NAMALWA (cell line): Measurements from ENCODE around the gene SPEF1.
"Not testable (repeated sequence)": the region's sequence is repeated elsewhere in the genome, so short reads cannot be mapped to it uniquely, and the experiment has no call there.

ENCODE experiments used
- DNase-seq: peaks from one replicate; pipeline ENCODE4 v3.0.0-alpha.2; 2015; ENCODE audit warnings: low spot score

Gene SPEF1, protein sequence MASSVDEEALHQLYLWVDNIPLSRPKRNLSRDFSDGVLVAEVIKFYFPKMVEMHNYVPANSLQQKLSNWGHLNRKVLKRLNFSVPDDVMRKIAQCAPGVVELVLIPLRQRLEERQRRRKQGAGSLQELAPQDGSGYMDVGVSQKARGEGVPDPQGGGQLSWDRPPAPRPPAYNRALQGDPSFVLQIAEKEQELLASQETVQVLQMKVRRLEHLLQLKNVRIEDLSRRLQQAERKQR

DNA sequence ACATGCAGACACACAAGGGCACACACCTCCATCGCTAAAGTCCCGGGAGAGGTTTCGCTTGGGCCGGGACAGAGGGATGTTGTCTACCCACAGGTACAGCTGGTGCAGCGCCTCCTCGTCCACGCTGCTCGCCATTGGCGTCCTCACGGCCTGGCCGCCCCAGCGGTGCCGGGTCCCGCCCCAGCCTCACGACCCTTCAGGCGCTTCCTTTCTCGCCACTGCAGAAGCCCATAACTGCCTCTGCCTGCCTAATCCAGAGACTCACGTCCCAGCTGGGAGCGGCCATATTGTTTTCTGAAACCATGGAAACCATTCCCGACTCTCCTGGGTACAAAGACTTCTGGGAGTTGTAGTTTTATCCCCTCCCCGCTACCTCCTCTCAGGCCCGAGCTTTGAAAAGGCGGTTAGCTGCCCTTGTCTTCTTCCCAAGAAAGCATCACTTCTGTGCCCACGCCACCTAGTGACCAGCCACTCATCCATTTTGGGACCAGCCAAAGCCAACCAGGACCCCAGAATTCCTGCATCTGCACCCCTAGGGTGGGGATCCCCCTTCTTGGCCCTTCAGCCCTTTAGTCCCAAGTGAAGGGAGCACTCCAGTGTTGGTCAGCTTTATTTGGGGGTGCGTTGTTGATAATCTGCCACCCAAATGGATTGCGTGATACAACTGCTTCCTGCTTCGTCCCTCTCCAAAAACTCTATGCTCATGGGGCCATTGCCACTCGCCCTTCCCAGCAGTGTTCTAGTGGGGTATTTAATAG lies at the start of gene SPEF1:
Gene SPEF1 (minus strand): TSS at position 296 of the 758 bp plus-strand sequence. CDS start 161 bp downstream, at position 135.
- peak; percentile 73 for DNase-seq

DNA sequence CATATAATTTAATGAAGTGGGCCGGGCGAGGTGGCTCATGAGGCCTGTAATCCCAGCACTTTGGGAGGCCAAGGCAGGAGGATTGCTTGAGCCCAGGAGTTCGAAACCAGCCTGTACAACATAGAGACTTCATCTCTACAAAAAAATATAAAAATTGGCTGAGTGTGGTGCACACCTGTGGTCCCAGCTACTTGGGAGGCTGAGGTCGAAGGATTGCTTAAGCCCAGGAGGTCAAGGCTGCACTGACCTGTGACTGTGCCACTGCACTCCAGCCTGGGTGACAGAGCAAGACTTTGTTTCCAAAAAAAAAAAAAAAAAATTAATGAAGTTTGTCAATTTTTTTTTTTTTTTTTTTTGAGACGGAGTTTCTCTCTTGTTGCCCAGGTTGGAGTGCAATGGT lies 48.6 kb upstream of the SPEF1 start:
- not testable (repeated sequence) for DNase-seq

DNA sequence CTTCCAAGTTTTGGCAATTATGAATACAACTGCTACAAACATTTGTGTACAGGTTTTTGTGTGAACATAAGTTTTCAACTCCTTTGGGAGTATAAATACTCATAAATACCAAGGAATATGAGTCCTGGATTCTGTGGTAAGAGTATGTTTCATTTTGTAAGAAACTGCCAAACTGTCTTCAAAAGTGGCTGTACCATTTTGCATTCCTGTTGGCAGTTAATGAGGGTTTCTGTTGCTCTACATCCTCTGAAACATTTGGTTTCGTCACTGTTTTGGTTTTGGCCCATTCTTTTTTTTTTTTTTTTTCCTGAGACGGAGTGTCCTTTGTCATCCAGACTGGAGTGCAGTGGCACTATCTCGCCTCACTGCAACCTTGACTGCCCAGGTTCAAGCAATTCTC lies 47.5 kb upstream of the SPEF1 start:
- DNase-seq = no peak

DNA sequence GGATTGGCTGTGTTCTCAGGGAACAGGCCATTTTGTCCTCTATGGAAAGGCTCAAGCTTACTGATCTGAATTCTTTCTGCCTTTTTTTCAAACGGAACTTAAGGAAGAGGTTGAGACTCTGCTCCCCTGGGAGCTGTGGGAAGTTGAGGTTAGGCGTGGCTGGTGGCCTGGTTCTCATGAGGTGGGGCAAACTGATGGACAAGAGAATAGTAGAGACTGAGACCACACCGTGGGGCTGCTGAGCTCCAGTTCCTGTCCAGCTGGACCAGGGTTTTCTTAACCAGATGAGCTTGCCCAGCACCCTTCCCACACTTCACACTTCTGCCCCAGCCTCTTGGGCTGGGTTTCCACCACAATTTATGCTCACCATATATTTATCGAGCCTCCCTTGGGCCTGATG lies 45.2 kb upstream of the SPEF1 start:
- peak; percentile 1 for DNase-seq

DNA sequence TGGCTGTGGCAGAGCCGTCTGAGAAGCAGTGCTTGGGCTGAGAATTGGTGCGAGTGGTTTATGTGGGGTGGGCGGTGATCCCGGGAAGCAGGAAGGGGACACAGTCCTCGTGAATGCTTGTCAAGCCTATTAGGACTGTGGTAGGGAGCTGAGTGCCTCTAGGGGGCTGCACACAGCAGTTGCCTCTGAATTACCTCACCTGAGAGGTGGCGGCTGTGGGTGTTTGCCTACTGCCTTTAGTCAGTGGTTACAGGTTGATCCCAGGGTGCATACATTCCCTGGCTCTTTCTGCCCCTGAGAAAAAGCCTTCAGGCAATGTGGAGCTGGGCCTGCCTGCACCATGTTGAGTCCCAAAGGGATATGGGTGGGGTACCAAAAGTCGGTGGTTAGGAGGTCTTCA lies 44.3 kb upstream of the SPEF1 start:
- no peak for DNase-seq

DNA sequence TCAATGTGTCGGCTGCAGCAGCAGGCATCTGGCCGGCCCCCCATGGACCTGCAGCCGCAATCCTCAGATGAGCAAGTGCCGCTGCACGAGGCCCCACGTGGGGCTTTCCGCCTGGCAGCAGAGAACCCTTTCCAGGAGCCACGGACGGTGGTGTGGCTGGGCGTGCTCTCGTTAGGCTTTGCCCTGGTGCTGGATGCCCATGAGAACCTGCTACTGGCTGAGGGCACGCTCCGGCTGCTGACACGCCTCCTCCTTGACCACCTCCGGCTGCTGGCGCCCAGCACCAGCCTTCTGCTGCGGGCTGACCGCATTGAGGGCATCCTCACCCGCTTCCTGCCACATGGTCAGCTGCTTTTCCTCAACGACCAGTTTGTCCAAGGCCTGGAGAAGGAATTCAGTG lies 42.6 kb upstream of the SPEF1 start:
- no peak for DNase-seq

DNA sequence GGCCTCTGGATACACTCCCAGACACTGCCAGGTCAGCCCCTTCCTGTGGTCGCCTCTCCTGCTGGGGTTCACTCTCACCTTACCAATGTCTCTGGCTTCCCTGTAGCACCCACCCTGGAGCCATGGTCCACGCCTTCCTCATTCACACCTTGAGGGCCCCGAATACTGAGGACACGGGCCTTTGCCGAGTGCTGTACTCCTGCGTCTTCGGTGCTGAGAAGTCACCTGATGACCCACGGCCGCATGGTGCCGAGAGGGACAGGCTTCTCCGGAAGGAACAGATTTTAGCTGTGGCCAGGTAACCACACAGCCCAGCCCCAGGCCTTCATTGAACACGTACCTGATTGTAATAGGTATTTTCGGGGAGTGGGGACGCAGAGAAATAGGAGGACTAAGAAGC lies 40.7 kb upstream of the SPEF1 start:
- DNase-seq = no peak

DNA sequence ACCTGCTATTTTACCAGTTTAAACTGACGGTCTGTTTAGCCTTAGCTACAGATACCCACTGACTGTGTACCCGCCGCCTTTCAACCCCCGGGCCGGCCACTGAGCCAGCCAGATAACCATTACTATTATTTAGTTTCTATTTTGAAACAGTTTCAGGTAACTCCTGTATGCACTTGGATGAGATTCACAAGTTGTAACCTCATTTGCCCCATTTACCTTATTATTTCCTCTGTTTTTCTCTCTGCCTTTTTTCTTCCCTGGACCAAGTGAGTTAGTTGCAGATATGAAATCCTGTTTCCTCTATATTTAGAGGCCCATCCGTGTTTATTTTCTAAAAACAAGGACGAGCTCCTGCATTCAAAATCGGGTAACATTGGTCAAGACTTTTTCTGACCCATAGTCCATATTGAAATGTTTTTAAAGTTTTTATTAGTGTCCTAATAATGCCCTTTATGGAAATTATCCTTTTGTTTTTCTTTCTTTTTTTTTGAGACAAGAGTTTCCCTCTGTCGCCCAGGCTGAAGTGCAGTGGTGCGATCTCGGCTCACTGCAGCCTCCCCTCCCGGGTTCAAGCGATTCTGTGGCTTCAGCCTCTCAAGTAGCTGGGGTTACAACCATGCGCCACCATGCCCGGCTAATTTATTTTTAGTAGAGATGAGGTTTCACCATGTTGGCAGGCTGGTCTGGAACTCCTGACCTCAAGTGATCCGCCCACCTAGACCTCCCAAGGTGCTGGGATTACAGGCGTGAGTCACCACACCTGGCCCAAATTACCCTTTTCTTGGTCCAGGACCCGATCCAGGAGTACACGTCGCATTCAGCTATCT lies 39.9 kb upstream of the SPEF1 start:
- no peak for DNase-seq

DNA sequence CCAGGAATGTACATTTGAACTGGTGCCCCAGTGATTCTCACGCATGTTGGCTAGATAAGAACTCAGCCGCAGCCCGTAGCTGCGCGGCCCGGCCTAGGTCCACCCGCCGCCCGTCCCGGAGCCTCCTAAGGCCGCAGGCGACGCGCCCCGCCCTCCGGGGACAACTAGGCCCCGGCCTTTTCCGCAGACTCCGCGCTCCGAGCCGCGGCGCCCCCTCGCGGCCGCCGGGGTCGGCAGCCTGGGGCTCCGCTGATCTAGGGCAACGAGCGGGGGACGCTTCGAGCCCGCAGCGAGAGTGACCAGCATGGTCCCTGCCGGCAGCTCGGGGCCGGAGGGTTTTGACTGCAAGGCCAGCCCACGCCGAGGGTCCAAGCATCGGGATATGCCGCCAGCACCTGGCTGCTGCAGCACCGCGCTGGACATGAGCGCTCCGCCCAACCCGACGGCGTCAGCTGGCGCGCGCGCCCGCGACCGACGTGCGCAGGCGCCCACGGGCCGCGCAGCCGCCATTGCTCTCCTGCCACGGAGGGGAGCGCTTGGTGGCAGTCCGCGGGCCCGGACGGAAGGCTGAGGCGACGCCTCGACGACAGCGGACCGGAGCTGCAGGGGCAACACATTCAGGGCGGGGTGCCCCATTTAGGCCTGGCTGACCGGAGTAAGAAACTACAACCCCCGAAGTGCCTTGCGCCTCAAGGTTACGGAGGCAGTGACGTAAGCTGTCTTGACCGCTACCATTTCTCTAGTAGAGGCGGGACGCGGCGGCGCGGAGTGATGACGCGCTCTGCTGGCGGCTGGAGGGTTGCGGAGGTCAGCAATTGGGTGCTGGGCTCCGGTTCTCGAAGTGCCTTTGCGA lies 39.0 kb upstream of the SPEF1 start, which contains the start of gene AP5S1:
Gene AP5S1 (plus strand): TSS at position 500 of the 853 bp plus-strand sequence. CDS start 1,571 bp downstream, outside the sequence.
- peak; percentile 96 for DNase-seq

DNA sequence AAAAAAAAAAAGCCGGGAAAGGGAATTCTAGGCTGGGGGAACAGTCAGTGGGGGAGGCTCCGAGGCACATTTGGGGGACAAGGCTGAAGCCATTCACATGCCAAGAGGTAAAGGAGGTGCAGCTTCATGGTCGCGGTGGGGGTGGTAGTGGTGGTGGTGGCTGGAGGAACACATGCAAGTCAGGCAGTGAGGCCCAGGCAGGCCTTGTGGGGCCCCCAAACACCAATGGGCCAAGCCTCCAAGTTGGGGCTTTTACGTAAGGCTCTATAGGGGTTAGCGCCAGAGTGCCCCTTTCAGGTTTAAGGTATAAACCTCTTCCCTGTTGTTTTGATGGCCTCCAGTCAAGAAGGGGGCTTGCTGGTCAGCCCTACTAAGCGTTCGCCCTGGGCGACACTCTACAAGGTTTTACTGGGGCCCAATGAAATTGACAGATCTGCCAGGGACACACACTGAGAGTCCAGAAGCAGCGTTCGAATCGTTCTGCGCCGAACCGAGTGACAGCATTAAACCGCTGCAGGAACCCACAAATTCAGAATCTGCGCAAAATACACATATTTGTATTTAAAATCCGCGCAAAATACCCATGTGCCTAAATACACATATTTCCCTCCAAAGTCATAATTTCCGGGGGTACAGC lies 38.3 kb upstream of the SPEF1 start:
- DNase-seq = no peak

DNA sequence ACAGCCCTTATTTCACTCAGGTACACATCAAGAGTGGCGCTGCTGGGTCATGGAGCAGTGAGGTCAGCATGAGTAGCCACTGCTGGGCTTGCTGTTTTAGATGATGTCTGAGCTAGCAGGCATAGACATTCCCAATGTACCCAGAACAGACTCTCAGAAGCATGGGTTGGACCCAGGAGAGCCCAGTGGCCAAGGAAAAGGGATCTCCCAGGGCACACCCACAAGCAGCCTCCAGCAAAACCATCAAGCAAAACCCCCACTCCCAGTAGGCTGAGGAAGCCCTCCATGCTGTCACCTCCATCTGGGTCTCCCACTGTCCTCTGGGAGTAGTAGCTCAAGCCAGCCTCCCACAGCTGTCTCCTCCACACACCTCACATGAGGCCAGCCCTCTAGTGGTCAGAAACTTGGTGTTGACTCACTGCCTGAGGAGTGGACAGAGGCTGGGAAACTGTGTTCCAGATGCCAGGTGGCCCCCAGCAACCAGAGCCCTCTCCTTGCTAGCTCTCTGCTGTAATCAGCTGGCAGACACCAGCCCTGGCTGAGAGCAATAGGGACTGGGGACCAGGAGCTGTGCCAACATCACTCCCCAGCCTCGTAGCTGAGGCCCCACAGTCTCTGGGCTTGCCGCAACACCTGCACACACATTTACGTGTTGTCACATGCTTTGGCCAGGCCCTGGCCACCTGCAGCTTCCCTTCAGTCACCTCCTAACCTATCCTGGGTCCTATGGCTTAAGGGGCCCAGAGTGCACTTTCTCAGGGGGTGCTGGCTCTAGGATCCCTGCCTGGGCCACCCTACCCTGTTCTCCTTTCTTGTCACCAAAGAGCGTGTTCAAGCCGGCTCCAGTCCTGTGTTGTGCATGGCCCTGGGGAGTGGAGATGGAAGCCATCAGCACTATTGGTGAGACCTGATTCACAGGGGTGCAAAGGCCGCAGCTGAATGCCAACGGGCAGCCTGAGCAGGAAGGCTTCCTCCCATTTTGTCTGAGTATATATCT lies 37.2 kb upstream of the SPEF1 start:
- peak; percentile 74 for DNase-seq

DNA sequence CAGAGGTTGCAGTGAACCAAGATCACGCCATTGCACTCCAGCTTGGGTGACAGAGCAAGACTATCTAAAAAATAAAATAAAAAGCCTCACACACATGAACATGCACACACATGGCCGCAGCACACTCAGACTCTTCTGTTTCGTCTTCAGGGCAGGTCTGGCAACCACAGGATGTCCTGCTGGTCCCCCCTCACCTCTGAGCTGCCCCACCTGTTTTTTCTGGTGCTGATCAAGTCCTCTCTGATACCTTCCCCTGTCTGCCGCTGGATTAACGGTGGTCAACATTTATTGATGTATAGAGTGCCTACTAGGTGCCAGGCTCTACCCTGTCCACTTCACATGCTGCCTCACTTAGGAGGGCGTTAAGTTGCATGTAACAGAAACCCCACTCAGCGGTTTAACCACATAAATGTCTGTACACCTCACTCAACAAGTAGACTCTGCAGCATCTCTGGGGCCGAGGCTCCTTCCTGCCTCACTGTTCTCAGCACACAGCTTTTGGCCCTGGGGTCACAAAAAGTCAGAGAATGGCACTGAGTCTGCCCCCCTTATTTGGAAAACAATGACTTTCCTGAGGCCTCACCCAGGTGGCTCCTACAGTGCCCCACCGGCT lies 34.6 kb upstream of the SPEF1 start:
- DNase-seq = no peak

DNA sequence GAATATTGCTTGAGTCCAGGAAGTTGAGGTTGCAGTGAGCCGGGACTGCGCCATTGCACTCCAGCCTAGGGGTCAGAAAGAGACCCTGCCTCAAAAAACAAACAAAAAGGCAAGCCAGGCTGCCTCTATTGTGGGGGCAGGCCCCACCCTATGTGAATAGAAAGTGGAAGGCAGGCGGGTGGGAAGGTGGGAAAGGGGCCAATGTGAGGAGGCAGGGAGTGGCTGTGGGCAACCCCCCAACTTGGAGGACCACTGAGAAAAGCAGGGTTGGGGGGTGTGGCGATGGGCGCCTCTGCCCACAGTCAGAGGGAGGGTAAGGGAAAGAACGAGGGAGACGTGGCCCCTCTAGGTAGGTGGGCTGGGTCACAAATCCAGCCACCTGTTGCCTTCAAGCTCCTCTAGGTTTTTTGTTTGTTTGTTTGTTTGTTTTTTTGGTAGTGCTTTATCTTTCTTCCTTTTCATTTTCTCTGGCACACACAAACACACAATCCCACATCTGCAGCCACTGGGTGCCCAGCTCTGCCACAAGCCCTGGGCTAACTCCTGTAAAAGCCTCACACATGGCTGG lies 33.8 kb upstream of the SPEF1 start:
- DNase-seq = no peak

DNA sequence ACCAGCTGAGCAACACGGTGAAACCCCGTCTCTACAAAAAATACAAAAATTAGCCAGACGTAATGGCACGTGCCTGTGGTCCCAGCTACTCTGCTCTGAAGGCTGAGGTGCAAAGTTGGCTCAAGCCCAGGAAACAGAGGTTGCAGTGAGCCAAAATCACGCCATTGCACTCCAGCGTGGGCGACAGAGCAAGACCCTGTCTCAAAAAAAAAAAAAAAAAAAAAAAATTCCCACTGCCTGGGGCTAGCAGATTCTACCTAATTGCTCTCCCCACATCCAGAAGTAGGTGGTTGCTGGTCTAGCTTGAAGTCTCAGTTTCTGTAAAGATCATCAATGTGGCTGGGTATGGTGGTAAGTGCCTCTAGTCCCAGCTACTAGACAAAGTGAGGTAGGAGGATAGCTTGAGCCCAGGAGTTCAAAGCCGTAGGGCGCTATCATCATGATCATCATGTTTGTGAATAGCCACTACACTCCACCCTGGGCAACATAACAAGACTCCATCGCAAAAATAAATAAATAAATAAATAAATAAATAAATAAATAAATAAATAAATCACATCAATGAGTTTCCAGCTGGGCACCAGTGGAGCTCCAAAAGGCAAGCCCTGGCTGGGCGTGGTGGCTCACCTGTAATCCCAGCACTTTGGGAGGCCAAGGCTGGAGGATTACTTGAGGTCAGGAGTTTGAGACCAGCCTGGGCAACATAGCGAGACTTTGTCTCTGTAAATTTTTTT lies 32.8 kb upstream of the SPEF1 start:
- DNase-seq = no peak

DNA sequence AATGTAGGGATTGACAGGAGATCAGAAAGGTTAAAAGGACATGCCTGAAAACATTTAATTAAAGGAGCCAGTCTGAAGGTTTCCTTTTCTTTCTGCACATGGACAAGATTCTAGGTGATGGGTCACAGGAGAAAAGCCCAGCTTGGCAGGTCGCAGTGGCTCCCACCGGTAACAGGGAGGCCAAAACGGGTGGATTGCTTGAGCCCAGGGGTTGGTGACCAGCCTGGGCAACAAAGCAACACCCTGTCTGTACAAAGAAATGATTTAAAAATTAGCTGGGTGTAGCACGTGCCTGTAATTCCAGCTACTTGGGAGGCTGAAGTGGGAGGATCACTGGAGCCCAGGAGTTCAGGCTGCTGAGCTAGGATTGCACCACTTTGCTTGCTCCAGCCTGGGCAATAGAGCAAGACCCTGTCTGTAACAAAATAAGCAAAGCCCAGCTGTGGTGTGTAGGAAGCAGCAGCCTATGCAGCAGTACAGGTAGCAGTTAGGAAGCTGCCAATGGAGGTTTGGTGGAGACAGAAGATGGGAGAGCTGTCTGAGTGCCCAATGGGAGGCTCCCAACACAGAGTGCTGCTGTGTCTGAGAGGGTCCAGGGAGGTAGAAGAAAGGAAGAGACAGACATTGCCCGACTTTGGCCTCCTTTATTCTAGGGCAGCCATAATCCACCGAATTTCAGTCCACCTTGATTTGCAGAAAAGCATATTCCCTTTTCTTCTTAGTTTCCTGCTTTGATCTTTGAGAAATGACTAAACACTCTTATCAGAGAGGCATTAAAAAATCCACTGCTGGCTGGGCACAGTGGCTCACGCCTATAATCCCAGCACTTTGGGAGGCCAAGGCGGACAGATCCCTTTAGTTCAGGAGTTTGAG lies 32.0 kb upstream of the SPEF1 start:
- DNase-seq = no peak

DNA sequence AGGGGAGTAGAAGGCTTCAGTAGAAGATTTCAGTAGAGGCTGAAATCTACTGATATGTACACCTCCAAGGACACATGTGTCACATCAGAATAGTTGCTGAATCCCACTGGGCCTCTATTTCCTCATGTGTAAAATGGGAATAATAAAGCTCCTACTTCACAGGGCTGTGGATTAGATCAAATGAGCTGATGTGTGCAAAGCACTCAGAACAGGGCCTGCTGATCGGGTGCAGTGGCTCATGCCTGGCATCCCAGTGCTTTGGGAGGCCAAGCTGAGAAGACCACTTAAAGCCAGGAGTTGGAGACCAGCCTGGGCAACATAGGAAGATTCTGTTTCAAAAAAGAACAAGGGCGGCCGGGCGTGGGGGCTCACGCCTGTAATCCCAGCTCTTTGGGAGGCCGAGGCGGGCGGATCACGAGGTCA lies 31.0 kb upstream of the SPEF1 start:
- DNase-seq = no peak

DNA sequence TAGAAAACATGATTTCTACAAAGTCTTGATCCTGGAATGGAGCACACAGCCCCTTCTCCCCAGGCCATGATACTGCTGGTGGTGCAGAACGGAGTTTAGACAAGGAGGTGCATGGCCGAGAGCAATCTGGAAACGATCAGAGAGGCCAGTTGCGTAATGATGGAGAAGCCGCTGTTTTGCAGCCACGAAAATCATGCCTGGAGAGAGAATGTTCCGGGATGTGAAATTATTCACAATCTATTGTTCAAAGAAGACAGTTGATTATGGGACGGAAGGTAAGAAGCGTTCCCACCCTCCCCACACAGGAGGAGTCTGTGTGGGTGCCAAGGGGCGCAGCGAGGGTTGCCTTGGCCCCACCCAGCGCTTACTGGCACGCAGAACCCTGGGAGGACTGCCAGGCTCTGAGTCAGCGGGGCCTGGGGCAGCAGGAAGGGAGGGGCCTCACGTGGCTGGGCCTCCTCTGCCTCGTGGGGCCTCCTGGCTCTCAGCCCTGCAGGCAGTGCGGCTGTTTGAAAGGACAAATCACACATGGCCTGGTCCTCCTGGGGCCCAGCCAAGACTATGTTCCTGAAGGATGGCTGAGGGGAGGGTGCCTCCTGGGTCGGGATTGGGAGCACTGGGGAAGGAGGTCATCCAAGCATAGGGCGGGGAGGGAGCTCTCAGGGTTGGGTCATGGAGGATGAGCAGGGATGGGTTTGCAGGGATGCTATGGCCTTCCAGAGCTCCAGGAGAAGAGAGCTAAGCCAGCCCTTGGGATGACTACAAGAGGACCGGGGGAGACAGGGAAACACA lies 30.4 kb upstream of the SPEF1 start:
- DNase-seq = no peak
